NCI-H2196 (cell line): ENCODE results near the gene THTPA.
"Not testable (repeated sequence)": the region's sequence is repeated elsewhere in the genome, so short reads cannot be mapped to it uniquely, and the experiment has no call there.

Source experiments
- DNase-seq: peaks from one replicate; lab custom pipeline; 2025; ENCODE audit not compliant: unreplicated experiment; lab: John Stamatoyannopoulos, UW

The THTPA gene

DNA sequence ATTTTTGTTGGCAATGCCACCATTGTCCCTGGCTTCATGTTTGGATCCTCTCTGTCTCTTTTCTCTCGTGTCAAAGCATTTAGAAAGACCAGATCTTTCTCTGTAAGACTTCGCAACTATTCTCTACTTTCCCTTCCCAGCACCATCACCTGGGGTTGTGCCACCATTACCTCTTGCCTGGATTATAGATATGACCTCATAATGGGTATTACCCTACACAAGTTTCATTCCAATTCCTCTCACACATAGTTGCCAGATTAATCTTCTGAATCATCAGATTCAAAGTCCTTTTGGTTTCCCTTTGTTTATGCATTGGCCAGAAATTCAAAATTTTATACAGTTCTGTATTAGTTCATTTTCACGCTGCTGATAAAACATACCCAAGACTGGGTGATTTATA lies 52.9 kb downstream of the THTPA start:
- DNase-seq, result no peak

DNA sequence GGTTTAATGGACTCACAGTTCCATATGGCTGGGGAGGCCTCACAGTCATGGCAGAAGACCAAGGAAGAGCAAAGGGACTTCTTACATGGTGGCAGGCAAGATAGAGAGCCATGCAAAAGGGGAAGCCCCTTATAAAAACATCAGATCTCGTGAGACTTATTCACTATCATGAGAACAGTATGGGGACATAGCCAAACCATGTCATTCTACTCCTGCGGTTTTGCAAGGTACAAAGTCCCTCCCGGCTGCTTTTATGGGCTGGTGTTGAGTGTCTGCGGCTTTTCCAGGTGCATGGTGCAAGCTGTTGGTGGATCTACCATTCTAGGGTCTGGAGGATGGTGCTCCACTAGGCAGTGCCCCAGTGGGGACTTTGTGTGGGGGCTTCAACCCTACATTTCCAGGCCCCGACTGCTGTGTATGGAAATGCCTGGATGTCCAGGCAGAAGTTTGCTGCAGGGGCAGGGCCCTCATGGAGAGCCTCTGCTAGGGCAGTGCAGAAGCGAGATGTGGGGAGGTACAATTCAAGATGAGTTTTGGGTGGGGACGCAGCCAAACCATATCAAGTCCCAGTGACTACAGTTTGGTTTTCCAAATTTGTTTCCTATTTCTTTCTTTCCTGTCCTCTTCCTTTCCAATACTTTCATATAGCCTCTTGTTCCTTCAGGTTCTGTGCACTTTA lies 53.5 kb downstream of the THTPA start:
- DNase-seq, result not testable (repeated sequence)
